GM19324 (cell line): ENCODE data around the gene GPR137B.

ENCODE experiments used
- ATAC-seq: cut with Tn5 transposase; IDR thresholded peaks from one replicate; pipeline ENCODE4 v1.9.1; 2021; ENCODE audit warnings: mild to moderate bottlenecking, moderate library complexity; ENCODE audit not compliant: unreplicated experiment, low FRiP score

The GPR137B gene

GRCh38 chr1:236141447-236142252, 689 bp upstream of the GPR137B start:
- peak; percentile 16 for ATAC-seq

GRCh38 chr1:236143104-236143948, 987 bp downstream of the GPR137B start:
- ATAC-seq, result peak; percentile 16

- no peak for ATAC-seq
These were observed 1.7 kb downstream of the GPR137B start for GRCh38 chr1:236144033-236144432.

GRCh38 chr1:236144446-236145150, 2.3 kb downstream of the GPR137B start:
- no peak for ATAC-seq

GRCh38 chr1:236147068-236147467, 4.7 kb downstream of the GPR137B start:
- ATAC-seq, result no peak

GRCh38 chr1:236147521-236148469, 5.5 kb downstream of the GPR137B start:
- ATAC-seq, result no peak

- no peak for ATAC-seq
These were observed 6.1 kb downstream of the GPR137B start for GRCh38 chr1:236148470-236148845.

- no peak for ATAC-seq
These were observed 6.8 kb downstream of the GPR137B start for GRCh38 chr1:236149003-236149595.

- no peak for ATAC-seq
These were observed 7.4 kb downstream of the GPR137B start for GRCh38 chr1:236149696-236150228.

GRCh38 chr1:236150311-236150955, 8.1 kb downstream of the GPR137B start:
- ATAC-seq, result no peak

- ATAC-seq, result no peak
These were observed 8.6 kb downstream of the GPR137B start for GRCh38 chr1:236150986-236151385.

- ATAC-seq, result no peak
These were observed 9.5 kb downstream of the GPR137B start for GRCh38 chr1:236151739-236152424.

- no peak for ATAC-seq
These were observed 11.8 kb downstream of the GPR137B start for GRCh38 chr1:236154126-236154525.

GRCh38 chr1:236154671-236155398, 12.5 kb downstream of the GPR137B start:
- ATAC-seq, result no peak

- no peak for ATAC-seq
These were observed 13.0 kb downstream of the GPR137B start for GRCh38 chr1:236155399-236155767.

GRCh38 chr1:236155841-236156503, 13.6 kb downstream of the GPR137B start:
- no peak for ATAC-seq
